ENCODE results near the gene AMOTL2.

Gene AMOTL2

DNA sequence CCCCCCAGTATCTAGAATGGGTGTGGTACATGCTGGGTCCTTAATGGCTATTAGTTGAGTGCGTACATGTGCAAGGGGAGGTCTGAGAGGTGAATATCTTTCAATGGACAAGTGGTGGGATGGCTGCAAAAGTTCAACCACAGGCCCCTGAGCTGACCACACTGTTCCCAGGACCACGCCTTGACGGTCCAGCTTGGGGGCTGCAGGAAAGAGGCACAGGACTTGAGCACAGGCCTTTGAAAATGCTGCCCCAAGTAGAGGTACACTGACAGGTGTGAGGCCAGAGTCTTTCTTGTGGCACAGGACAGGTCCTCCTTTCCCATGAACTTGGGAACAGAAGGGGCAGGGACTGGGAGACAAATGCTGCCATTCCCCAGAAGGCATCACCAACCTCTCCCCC lies 24.0 kb downstream of the AMOTL2 start:
- TF ChIP-seq, protein P1, sequence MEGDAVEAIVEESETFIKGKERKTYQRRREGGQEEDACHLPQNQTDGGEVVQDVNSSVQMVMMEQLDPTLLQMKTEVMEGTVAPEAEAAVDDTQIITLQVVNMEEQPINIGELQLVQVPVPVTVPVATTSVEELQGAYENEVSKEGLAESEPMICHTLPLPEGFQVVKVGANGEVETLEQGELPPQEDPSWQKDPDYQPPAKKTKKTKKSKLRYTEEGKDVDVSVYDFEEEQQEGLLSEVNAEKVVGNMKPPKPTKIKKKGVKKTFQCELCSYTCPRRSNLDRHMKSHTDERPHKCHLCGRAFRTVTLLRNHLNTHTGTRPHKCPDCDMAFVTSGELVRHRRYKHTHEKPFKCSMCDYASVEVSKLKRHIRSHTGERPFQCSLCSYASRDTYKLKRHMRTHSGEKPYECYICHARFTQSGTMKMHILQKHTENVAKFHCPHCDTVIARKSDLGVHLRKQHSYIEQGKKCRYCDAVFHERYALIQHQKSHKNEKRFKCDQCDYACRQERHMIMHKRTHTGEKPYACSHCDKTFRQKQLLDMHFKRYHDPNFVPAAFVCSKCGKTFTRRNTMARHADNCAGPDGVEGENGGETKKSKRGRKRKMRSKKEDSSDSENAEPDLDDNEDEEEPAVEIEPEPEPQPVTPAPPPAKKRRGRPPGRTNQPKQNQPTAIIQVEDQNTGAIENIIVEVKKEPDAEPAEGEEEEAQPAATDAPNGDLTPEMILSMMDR (IDR thresholded peaks at IDR 0.05; ENCODE audit: extremely low read depth, insufficient read depth, missing control alignments): no peak
- no peak for DNase-seq (ENCODE audit: low spot score)
- in situ Hi-C loops (cut with MboI; ENCODE audit: low pct_unique_long_range_greater_than_20kb, low sequenced_read_pairs, unreplicated experiment): no loop called here

DNA sequence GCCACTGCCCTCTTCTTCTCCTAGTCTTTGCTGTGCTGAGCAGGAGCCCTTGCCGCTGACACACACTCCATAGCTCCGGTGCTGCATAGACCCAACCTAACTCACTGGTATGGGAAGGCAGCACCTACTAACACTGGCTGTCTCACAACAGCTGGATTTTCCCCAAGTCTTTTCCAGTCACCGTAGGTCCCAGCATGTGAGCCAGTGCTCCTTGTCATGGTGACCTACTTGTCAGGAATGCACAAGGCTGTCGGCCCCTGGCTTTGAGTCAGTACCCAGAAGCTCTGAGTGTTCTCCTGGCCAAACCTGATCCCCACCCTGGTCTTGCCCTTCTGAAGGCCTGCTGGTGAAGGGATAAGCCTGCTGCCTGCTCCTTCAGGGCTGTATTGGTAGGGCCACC lies 25.7 kb downstream of the AMOTL2 start:
- TF ChIP-seq, protein P1 (IDR thresholded peaks at IDR 0.05; ENCODE audit: extremely low read depth, insufficient read depth, missing control alignments): no peak
- in situ Hi-C loops (cut with MboI; ENCODE audit: low pct_unique_long_range_greater_than_20kb, low sequenced_read_pairs, unreplicated experiment): no loop called here
- DNase-seq (ENCODE audit: low spot score): no peak

DNA sequence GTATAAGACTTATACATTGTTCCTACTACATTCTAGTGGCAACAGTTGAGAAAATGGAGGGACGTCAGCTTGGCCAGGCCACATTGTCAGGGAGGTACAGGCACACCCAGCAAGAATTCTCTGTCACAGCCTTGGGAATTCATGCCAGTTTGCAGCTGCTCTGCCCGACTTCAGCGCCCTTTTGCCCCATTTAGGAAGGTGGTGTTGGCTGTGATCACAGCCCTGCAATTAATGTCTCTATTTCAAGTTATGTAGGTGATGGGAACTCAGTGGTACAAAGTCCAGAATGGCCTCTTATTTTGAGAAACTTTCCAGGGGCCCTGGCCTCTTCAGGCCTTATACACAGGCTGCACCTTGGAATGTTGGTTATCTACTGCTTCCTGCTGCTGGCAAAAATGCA lies 26.7 kb downstream of the AMOTL2 start:
- in situ Hi-C loops (cut with MboI; ENCODE audit: low pct_unique_long_range_greater_than_20kb, low sequenced_read_pairs, unreplicated experiment): no loop called here
- TF ChIP-seq, protein P1 (IDR thresholded peaks at IDR 0.05; ENCODE audit: extremely low read depth, insufficient read depth, missing control alignments): no peak
- DNase-seq (ENCODE audit: low spot score): no peak

DNA sequence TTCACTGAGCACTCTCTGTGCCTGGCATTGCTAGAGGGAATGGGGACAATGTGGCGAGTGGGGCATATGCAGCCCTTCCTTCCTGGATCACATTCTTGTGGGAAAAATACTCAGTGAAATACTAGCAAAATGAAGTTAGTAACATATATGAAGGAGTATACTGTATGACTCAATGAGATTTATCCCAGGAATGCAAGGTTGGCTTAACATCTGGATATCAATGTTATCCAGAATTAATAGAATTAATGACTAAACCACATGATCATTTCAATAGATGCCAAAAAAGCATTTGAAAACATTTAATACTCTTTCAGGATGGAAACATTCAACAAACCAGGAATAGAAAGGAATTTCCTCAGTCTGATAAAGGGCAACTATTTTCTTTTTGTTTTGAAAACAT lies 27.5 kb downstream of the AMOTL2 start:
- TF ChIP-seq, protein P1 (IDR thresholded peaks at IDR 0.05; ENCODE audit: extremely low read depth, insufficient read depth, missing control alignments): no peak
- in situ Hi-C loops (cut with MboI; ENCODE audit: low pct_unique_long_range_greater_than_20kb, low sequenced_read_pairs, unreplicated experiment): no loop called here
- DNase-seq (ENCODE audit: low spot score): no peak

DNA sequence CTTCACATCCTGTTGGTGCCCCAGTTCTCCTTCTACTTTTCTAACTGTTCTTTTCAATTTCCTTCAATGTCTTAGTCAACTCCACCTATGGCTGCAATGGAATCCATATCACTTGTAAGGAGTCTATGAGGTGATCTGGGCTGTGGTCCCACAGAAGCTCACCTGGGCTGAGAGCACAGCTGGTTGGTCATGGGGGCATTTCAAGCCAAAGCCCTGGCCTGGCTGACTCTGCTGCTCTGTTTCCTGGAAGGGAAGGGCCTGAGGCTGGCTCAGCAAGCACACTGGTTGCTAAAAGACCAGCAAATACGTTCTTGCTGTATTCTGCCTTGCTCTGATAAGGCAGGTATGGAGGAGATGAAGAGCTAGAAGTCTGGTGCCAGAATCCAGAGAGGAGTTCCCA lies 29.0 kb downstream of the AMOTL2 start:
- TF ChIP-seq, protein P1 (IDR thresholded peaks at IDR 0.05; ENCODE audit: extremely low read depth, insufficient read depth, missing control alignments): no peak
- DNase-seq (ENCODE audit: low spot score): no peak
- in situ Hi-C loops (cut with MboI; ENCODE audit: low pct_unique_long_range_greater_than_20kb, low sequenced_read_pairs, unreplicated experiment): no loop called here

DNA sequence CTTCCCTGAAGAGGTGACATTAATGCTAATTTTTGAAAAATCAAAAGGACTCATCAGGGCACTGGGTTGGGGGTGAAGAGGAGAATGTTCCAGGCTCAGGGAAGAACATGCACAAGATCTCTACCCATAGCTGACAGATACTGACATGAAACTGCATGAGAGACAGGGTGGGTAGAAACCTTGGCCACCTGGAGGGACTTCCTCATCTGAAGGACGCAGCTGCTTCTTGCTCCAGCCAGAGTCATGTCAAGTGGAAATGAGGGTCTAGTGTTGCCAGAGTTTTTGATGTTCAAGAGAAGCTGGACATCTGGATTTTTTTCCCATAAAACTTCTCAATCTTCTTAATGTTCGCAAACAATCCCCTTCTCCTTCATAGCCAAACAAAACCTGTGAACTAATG lies 29.7 kb downstream of the AMOTL2 start:
- TF ChIP-seq, protein P1 (IDR thresholded peaks at IDR 0.05; ENCODE audit: extremely low read depth, insufficient read depth, missing control alignments): no peak
- no peak for DNase-seq (ENCODE audit: low spot score)
- in situ Hi-C loops (cut with MboI; ENCODE audit: low pct_unique_long_range_greater_than_20kb, low sequenced_read_pairs, unreplicated experiment): no loop called here

DNA sequence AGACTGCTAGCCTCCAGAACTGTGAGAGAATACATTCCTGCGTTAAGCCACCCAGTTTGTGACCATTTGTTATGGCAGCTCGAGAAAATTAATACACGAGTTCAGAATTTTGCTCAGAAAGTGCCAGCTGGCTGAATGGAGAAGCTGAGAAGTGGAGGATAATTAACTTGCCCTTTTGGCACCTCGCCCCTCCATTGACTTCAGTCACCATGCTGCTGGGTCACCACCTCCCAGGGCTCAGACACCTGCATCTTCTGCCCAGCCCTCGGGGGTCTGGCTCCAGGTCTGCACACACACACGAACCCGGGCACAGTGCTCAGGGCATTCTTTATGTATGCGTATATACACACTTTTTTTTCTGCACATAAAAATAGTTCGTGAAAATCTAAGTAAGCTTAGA lies 32.0 kb downstream of the AMOTL2 start:
- in situ Hi-C loops (cut with MboI; ENCODE audit: low pct_unique_long_range_greater_than_20kb, low sequenced_read_pairs, unreplicated experiment): no loop called here
- no peak for DNase-seq (ENCODE audit: low spot score)
- TF ChIP-seq, protein P1 (IDR thresholded peaks at IDR 0.05; ENCODE audit: extremely low read depth, insufficient read depth, missing control alignments): no peak
